Measurements from ENCODE around the gene RAB1A. TPM values are rescaled to one million over a fixed set of nuclear protein-coding genes. Genes with fewer than 3 reads are reported as not detected.

Gene RAB1A
- total and polyA plus RNA-seq, 9 of the 15 experiments (the other 6 are each of a cell fraction or from before 2014, with no cell fraction given), result 43.8 to 163 (median 67.7) TPM

- no TSS peak for BruUV-seq (replicated peaks)
- Histone ChIP-seq H3K79me2 (ENCODE audit: control insufficient read depth, insufficient read depth, low read length) (no peaks in the 10 kb centered on the region), H3K4me1 (replicated peaks in 1 of 2; ENCODE audit: control insufficient read depth in 2 of 2, insufficient read depth in 2 of 2, low read length in 2 of 2) (peaks cover 0 to 3% of the 10 kb centered on the region in 2 experiments; a peak in 1 of 5 replicates), H3K4me2 (ENCODE audit: insufficient read depth, low read length) (no peak overlapping the region), H3K4me3 (no peak overlapping the region), H3K9me3 (replicated peaks; ENCODE audit: control insufficient read depth, insufficient read depth, low read depth, low read length) (no peaks in the 10 kb centered on the region), H3K36me3 (ENCODE audit: control insufficient read depth, insufficient read depth, low read length) (no peaks in the 10 kb centered on the region), H3K9me1 (ENCODE audit: control insufficient read depth, insufficient read depth, low read length) (no peaks in the 10 kb centered on the region), H3K9ac (ENCODE audit: insufficient read depth in 1 of 2, low read depth in 2 of 2, low read length in 2 of 2) (no peak overlapping the region), H3K27me3 (ENCODE audit: control insufficient read depth in 2 of 2, insufficient read depth in 2 of 2, low read length in 2 of 2) (no peaks in the 10 kb centered on the region), H4K20me1 (replicated peaks; ENCODE audit: control insufficient read depth, insufficient read depth, low read length) (no peaks in the 10 kb centered on the region), H2AFZ (ENCODE audit: low read depth, low read length) (0 out of 2 replicates have a peak overlapping the region, but pooled peaks have one; percentile 8), H3K27ac (ENCODE audit: extremely low read depth, low read depth, low read length) (no peak overlapping the region)
- ATAC-seq (no peak), DNase-seq (ENCODE audit: extremely low read depth in 1 of 4, low spot score in 3 of 4) (no peak), FAIRE-seq (no peak)
- POLR2A ChIA-PET, result no interaction called here
- CTCF ChIA-PET (ENCODE audit: low intra/inter-chr PET ratio), result no interaction called here
- 45% methylated on average over 7 of the region's 7 CpGs for WGBS (ENCODE audit: insufficient coverage, low coverage, missing lambda C conversion rate)
- in situ Hi-C loops (cut with MboI), result loop anchor here (25.0 kb wide), 1 partner anchor 253 kb away; no protein-coding TSS in a partner anchor
- TF ChIP-seq SPI1 (IDR thresholded peaks at IDR 0.05; ENCODE audit: borderline replicate concordance, low read depth, low read length), result peak; percentile 88
- no peak for TF ChIP-seq POLR2A (conservative IDR thresholded peaks at IDR 0.05)
- TF ChIP-seq GABPB1 (CRISPR knock-in tag; IDR thresholded peaks at IDR 0.05), result no peak
- TF ChIP-seq MEF2A (IDR thresholded peaks at IDR 0.05; ENCODE audit: control insufficient read depth, low read depth, low read length), result no peak
- intact Hi-C loops (cut with micrococcal nuclease), result no loop called here
Observed at GRCh38 chr2:65165558-65165957, 35.7 kb upstream of the RAB1A start.

- no peak overlapping the region for H3K4me2 ChIP-seq (ENCODE audit: insufficient read depth, low read length)
- H3K9me3 ChIP-seq (replicated peaks; ENCODE audit: control insufficient read depth, insufficient read depth, low read depth, low read length), result no peaks in the 10 kb centered on the region
- H3K4me3 ChIP-seq, result no peak overlapping the region
- DNase-seq (ENCODE audit: extremely low read depth in 1 of 4, low spot score in 3 of 4), result no peak
- 51% methylated on average over 2 of the region's 2 CpGs for WGBS (ENCODE audit: insufficient coverage, low coverage, missing lambda C conversion rate)
- H2AFZ ChIP-seq (ENCODE audit: low read depth, low read length), result peak overlapping the region; percentile 11; the same call in 1 of the 2 replicates
- H3K36me3 ChIP-seq (ENCODE audit: control insufficient read depth, insufficient read depth, low read length), result no peaks in the 10 kb centered on the region
- FAIRE-seq, result no peak
- peaks cover 0 to 3% of the 10 kb centered on the region in 2 experiments; a peak in 1 of 5 replicates for H3K4me1 ChIP-seq (replicated peaks in 1 of 2; ENCODE audit: control insufficient read depth in 2 of 2, insufficient read depth in 2 of 2, low read length in 2 of 2)
- H3K79me2 ChIP-seq (ENCODE audit: control insufficient read depth, insufficient read depth, low read length), result no peaks in the 10 kb centered on the region
- ChIA-PET POLR2A (interaction anchor here (0.6 to 0.9 kb wide), 4 partner anchors 9 to 63 kb away, joined by 3 to 4 read pairs (median 3); no protein-coding TSS in a partner anchor), CTCF (ENCODE audit: low intra/inter-chr PET ratio) (no interaction called here)
- ATAC-seq, result no peak; the same call in 2 of the 3 replicates
- BruUV-seq (replicated peaks), result no TSS peak
- in situ Hi-C loops (cut with MboI) (loop anchor here (25.0 kb wide), 1 partner anchor 252 kb away; no protein-coding TSS in a partner anchor), intact Hi-C loops (cut with micrococcal nuclease) (no loop called here)
- H3K27me3 ChIP-seq (ENCODE audit: control insufficient read depth in 2 of 2, insufficient read depth in 2 of 2, low read length in 2 of 2), result no peaks in the 10 kb centered on the region
- H3K9me1 ChIP-seq (ENCODE audit: control insufficient read depth, insufficient read depth, low read length), result no peaks in the 10 kb centered on the region
- H4K20me1 ChIP-seq (replicated peaks; ENCODE audit: control insufficient read depth, insufficient read depth, low read length), result no peaks in the 10 kb centered on the region
- H3K9ac ChIP-seq (ENCODE audit: insufficient read depth in 1 of 2, low read depth in 2 of 2, low read length in 2 of 2), result no peak overlapping the region
- no peak overlapping the region for H3K27ac ChIP-seq (ENCODE audit: extremely low read depth, low read depth, low read length)
- no peak for TF ChIP-seq DDX20 (tag; IDR thresholded peaks at IDR 0.05; ENCODE audit: low read depth)
- no peak for TF ChIP-seq ELF4 (CRISPR knock-in tag; IDR thresholded peaks at IDR 0.05)
- TF ChIP-seq TFAM (CRISPR knock-in tag; conservative IDR thresholded peaks at IDR 0.05), result no peak
- no peak for TF ChIP-seq THRAP3 (IDR thresholded peaks at IDR 0.05; ENCODE audit: borderline replicate concordance)
Observed at GRCh38 chr2:65164426-65164891, 34.6 kb upstream of the RAB1A start.

Measured in K562 (cell line).